Adipose tissue (tissue), 3 donors: ENCODE data around the gene DMXL2. TPM values are rescaled to one million over a fixed set of nuclear protein-coding genes. Genes with fewer than 3 reads are reported as not detected.
"Not testable (repeated sequence)": the region's sequence is repeated elsewhere in the genome, so short reads cannot be mapped to it uniquely, and the experiment has no call there.

Source experiments
- H3K27ac ChIP-seq: one replicate; pipeline ENCODE4 v1.5.1; 2013; ENCODE audit warnings: low read depth, low read length
- WGBS, 3 donors: extraction: QIAGEN DNeasy Blood & Tissue Kit; methylation state at CpG; one replicate each; pipeline ENCODE4 v1.1.7; 2013; 5-methylcytosine and 5-hydroxymethylcytosine counted together
- polyA plus RNA-seq, 3 donors: library from polyadenylated mRNA; stranded (reverse); fragments of 200-250 nt; gene quantifications; one replicate each; pipeline ENCODE4 v1.2.3, GENCODE V29; 2013
- donor health status: healthy with polysubstance abuse.
- donor health status: Bipolar disorder and iron deficiency.
- donor health status: healthy.

The DMXL2 gene
- polyA plus RNA-seq, 3 donors: 8.2 to 30.9 (median 16.3) TPM

DNA sequence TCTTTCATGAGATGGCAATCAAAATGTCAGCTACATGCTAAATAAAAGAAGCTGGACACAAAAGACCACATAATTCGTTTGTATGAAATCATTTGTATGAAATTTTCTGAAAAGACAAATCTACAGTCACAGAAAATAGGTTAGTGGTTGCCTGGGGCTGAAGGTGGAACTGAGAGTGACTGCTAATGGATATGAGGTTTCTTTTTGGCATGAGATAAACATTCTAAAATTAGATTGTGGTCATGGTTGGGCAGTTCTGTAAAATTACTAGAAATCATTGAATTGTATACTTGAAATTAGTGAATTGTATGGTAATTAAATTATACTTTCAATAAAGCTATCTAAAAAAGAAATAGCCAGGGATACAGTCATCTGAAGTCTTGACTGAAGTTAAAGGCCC lies 2.7 kb upstream of the DMXL2 start:
- H3K27ac ChIP-seq: no peak overlapping the region
- WGBS, 3 donors: 36 to 52% (median 51%) methylated on average over 1 of the region's 1 CpG

- no peak overlapping the region for H3K27ac ChIP-seq
- 65 to 74% (median 70%) methylated on average over 4 of the region's 4 CpGs for WGBS, 3 donors
Measured at GRCh38 chr15:51624022-51624421, 1.5 kb upstream of the DMXL2 start.

DNA sequence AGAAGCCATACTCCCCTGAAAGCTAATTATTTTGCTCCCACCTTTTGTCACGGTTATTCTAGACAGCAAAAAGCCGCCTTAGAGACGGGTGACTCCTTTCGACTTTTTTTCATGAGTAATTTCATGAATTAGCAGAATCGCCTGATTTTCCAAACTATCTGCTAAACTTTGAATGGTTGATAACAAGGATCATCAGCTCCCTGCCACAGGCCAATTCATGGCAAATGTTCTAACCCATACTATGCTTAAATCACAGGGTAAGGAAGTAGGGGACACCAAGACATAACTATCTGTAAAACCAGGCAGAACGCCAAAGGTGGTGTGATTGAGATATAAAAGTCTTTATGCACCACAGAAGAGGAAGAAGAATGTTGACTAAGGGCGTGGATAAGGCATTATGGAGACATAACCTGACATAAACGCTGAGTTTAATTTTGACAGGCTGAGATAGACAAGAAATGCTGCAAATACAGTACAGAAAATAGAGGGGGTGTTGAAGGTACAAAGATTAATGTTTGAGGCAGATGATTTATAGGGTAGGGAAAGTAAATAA lies 891 bp upstream of the DMXL2 start:
- H3K27ac ChIP-seq: no peak overlapping the region
- WGBS, 3 donors: 11 to 20% (median 12%) methylated on average over 8 of the region's 8 CpGs

DNA sequence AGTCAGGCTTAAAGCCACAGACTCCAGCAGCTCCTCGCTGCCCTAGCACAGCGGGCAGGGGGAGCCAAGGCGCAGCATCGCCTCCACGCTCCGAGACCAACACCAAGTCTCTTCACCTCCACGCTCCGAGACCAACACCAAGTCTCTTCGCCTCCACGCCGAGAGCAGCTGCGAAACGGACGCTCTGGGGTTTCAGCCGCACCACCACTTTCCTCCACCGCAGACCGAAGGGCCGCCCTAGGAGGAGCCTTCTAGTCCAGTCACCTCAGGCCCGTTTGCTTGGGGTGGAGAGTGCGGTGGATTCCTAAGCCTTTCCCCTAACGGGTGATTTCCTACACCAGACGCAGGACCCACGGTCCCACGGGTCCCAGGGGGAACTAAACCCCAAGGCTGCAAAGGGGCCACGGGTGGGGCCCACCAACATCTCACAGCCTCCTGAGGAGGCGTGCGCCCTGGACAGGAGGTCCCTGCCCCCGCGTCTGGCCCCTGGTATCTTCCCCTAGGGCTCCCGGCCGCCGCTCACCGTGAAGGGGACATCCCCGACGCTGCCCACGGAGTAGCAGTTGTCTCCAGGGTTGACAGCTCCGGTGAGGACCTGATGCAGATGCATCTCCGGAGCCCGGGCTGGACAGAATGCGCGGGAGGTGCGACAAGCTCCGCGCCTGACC lies 501 bp downstream of the DMXL2 start:
- H3K27ac ChIP-seq: no peak overlapping the region
- 0 to 1% (median 0%) methylated on average over 34 to 44 of the region's 44 CpGs for WGBS, 3 donors

- H3K27ac ChIP-seq: no peak overlapping the region
- 32 to 38% (median 33%) methylated on average over 6 of the region's 6 CpGs for WGBS, 3 donors
Measured at GRCh38 chr15:51621155-51621765, 1.3 kb downstream of the DMXL2 start.

- 51 to 68% (median 62%) methylated on average over 4 of the region's 4 CpGs for WGBS, 3 donors
- no peak overlapping the region for H3K27ac ChIP-seq
Measured at GRCh38 chr15:51620641-51621040, 1.9 kb downstream of the DMXL2 start.

DNA sequence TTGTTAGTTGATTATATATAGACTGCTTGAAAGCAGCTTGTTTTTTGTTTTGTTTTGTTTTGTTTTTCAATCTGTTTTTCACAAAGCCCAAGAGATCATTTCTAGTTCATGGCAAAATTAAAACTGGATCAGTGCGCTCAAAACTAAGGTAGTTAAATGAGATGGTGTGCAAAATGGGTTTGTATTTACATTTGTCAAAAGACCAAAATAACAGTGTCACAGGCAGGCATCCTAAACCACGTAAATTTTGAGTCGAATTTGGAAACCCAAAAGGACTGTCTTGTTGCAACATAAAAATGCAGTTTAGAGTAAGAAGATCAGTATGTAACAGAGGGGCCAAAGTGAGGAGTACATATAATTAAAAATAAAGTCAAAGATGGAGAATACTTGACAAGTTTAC lies 2.4 kb downstream of the DMXL2 start:
- WGBS, 3 donors: 73 to 85% (median 81%) methylated on average over 3 of the region's 3 CpGs
- no peak overlapping the region for H3K27ac ChIP-seq

- 73 to 91% (median 82%) methylated on average over 6 of the region's 6 CpGs for WGBS, 3 donors
- no peak overlapping the region for H3K27ac ChIP-seq
Measured at GRCh38 chr15:51619331-51620035, 3.1 kb downstream of the DMXL2 start.

GRCh38 chr15:51617886-51618285 lies 4.7 kb downstream of the DMXL2 start:
- WGBS, 3 donors: 58 to 90% (median 80%) methylated on average over 3 of the region's 3 CpGs
- H3K27ac ChIP-seq: no peak overlapping the region

GRCh38 chr15:51613951-51614350 lies 8.6 kb downstream of the DMXL2 start:
- 88 to 95% (median 93%) methylated on average over 3 of the region's 3 CpGs for WGBS, 3 donors

GRCh38 chr15:51612669-51613068 lies 9.9 kb downstream of the DMXL2 start:
- WGBS, 3 donors: 97 to 98% (median 98%) methylated on average over 5 of the region's 5 CpGs
- not testable (repeated sequence) for H3K27ac ChIP-seq

More at GRCh38 chr15:51613951-51614350, 8.6 kb downstream of the DMXL2 start:
- H3K27ac ChIP-seq: no peak overlapping the region

DNA sequence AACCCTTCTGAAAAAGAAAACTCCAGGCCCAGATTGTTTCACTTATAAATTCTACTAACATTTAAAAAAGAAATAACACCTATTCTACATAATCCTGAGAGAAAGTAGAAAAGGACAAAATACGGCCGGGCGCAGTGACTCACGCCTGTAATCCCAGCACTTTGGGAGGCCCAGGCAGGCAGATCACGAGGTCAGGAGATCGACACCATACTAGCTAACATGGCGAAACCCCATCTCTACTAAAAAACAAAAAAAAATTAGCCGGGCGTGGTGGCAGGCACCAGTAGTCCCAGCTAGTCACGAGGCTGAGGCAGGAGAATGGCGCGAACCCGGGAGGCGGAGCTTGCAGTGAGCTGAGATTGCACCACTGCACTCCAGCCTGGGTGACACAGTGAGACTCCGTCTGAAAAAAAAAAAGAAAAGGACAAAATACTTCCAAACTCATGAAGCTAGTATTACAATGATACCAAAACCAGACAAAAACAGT lies 19.1 kb downstream of the DMXL2 start:
- WGBS, 3 donors: 95 to 96% (median 95%) methylated on average over 15 of the region's 15 CpGs
- not testable (repeated sequence) for H3K27ac ChIP-seq

GRCh38 chr15:51603002-51603401 lies 19.6 kb downstream of the DMXL2 start:
- 95 to 98% (median 98%) methylated on average over 2 of the region's 2 CpGs for WGBS, 3 donors
- no peak overlapping the region for H3K27ac ChIP-seq

DNA sequence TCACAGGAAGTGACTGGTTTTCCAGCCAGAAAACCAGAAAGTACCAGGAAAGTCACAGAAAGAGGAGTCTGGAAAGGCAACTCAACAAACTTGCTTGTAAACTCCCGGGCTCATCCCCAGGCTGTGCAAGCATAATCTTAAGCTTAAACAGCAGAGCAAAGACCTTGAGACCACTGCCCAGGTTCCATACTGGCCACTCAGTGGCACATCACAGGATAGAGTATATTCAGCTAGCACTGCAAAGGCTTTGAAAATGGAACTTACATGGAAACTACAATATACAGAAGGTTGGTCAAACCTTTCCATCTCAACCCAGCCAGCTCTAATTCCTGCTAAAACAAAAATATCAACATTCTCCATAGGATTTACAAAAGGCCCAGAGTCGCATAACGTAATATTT lies 20.1 kb downstream of the DMXL2 start:
- no peak overlapping the region for H3K27ac ChIP-seq
- 60 to 97% (median 76%) methylated on average over 3 of the region's 3 CpGs for WGBS, 3 donors

DNA sequence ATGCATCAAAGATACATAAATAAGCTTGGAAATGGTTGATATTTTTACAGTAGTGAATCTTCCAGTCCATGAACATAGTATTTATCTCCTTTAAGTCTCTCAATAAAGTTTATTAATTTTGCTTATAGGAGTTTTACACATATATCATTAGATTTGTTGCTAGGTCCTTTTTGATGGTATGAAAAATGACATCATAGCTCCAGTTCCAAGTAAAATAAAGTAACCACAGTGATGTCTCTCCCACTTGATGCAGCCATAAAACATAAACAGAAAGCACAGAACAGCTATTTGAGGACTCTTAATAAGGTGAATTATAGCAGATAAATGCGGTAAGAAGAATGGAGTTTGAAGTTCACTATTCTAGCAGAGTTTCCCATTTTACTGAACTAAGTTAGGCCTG lies 20.8 kb downstream of the DMXL2 start:
- 94 to 97% (median 97%) methylated on average over 1 of the region's 1 CpG for WGBS, 3 donors

GRCh38 chr15:51600114-51600513 lies 22.5 kb downstream of the DMXL2 start:
- WGBS, 3 donors: 84 to 87% (median 84%) methylated on average over 1 of the region's 1 CpG
- H3K27ac ChIP-seq: no peak overlapping the region

More for the DNA sequence above, 20.8 kb downstream of the DMXL2 start:
- no peak overlapping the region for H3K27ac ChIP-seq

DNA sequence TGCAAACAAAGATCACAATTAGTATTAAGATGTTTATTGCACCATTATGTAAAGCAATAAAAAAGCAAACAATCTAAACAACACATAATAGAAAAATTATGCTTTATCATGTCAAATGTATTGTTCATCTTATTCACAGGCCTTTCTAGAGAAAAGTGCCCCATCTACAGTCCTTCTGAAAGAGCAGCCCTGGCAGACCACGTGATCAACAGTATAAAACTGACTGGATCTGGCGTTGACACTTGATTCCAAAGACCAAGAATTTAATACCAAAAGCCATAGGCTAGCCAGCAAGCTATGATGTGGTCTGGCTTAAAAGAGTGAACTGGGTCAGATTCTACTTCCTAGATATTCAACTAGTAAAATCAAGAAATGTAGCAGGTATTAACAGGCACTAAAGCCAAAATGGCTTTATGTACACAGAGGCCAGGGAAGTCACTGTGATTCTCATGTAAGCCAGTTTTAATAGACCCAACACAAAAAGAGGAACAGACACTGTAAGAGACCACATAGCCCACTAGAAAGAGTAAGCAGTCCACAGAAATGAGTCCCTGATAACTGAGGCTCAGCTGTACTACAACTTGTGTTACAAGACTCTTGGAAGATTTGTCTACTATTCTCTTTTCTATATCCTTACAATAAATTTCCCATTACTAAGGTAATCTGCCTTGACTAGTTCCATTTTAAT lies 32.5 kb downstream of the DMXL2 start:
- WGBS, 3 donors: 86 to 92% (median 87%) methylated on average over 2 of the region's 2 CpGs
- H3K27ac ChIP-seq: no peak overlapping the region

GRCh38 chr15:51588966-51589365 lies 33.6 kb downstream of the DMXL2 start:
- H3K27ac ChIP-seq: no peak overlapping the region
- 88 to 97% (median 88%) methylated on average over 3 of the region's 3 CpGs for WGBS, 3 donors

DNA sequence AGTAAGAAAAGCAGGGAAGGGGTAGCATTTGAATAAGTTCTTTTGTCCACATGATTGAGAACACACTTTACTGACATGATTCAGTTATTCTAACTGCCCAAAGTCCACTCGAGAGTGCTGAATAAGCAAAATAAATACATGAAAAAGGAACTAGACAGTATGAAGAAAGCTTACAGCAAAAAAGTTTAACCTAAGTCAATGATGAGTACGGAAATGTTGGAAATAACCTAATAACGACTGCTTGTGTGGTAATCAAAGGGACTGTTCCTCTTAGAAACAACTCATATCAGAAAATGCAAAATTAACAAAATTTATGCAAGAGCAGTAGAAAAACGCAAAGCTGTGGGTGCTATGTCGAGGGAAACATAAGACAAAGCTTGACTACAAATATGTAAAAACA lies 36.6 kb downstream of the DMXL2 start:
- no peak overlapping the region for H3K27ac ChIP-seq
- 58 to 87% (median 63%) methylated on average over 5 of the region's 5 CpGs for WGBS, 3 donors
